ENCODE data around the gene TREML4. TPM values are rescaled to one million over a fixed set of nuclear protein-coding genes. Genes with fewer than 3 reads are reported as not detected.

TREML4 gene
- total and polyA plus RNA-seq, 2 of the 8 experiments (the other 6 are each of a cell fraction or from before 2014, with no cell fraction given) = not detected

DNA sequence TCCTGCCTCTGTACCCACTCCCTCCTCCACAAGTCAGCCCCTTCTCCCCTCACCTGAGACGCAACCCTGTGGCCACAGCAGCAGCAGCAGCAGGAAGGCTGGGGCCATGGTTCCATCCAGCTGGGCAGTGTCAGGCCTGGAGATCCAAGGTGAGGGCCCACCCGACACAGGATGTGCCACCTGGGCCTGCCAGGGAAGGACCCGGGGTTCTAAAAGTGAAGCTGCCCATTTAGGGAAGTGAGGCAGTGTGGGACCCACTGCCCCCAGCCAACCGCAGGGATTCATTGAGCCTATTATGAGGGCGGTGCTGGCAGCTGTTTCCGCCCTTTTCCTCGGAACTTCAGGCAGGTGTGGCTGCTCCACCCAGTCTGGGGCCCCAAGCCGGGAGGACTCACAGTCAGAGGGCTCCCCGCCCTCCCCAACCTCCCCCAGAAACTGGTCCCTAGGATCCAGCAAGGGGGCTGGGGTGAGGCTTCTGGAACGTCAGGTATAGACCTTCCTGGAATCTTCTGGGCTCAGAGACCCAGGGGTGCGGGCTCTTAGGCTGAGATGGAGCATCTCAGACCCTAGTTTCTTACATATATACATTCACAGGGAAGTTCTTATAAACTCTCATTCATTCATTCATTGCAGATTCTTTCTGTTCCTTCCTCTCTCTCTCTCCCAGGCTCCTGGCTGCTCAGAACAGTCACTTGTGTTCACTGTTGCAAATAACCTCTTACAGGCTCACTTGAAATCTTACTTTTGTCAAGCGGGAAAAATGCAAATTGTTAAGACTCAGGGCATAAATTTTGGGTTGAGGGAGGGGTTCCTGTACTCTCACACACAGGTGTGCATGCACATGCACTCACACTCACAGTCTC, 27.0 kb upstream of the TREML4 start, which contains the start of gene TREML2:
Gene TREML2, minus strand, starts transcription at position 249 of the 863 bp plus-strand sequence. Its CDS starts 141 bp downstream, at position 108.
- CTCF ChIA-PET (ENCODE audit: partially characterized antibody) = interaction anchor here (0.9 to 4.7 kb wide), 8 partner anchors 8 to 133 kb away, joined by 3 to 48 read pairs (median 4); no protein-coding TSS in a partner anchor
- Histone ChIP-seq H3K79me2 (ENCODE audit: control insufficient read depth in 1 of 2, insufficient read depth in 2 of 2, low read length in 2 of 2) (no peaks in the 10 kb centered on the region), H3K4ac (replicated peaks; ENCODE audit: insufficient read length, low read depth, low read length) (no peak within 1 kb of the TSS), H3K27ac (ENCODE audit: low read depth, low read length) (no peak within 1 kb of the TSS), H3K18ac (ENCODE audit: extremely low read depth, low read length) (no peak within 1 kb of the TSS), H4K5ac (ENCODE audit: insufficient read length, low read depth, low read length) (no peak within 1 kb of the TSS), H3K27me3 (replicated peaks in 1 of 4; ENCODE audit: control insufficient read depth in 3 of 4, extremely low read depth in 1 of 4, insufficient read depth in 3 of 4, low read length in 3 of 4) (no peaks in the 10 kb centered on the region; a peak in 1 of 7 replicates), H2BK120ac (replicated peaks; ENCODE audit: low read depth, low read length) (no peak within 1 kb of the TSS), H4K20me1 (replicated peaks in 1 of 2; ENCODE audit: control insufficient read depth in 1 of 2, insufficient read depth in 2 of 2, low read length in 2 of 2) (no peaks in the 10 kb centered on the region), H2AK5ac (ENCODE audit: low read depth, low read length) (no peak within 1 kb of the TSS), H3K9me3 (ENCODE audit: insufficient read depth in 2 of 2, low read depth in 1 of 2, low read length in 1 of 2) (no peaks in the 10 kb centered on the region), H2BK15ac (ENCODE audit: low read length) (no peak within 1 kb of the TSS; the same call in 1 of the 2 replicates), H3K4me2 (ENCODE audit: insufficient read depth in 1 of 2, low read depth in 2 of 2, low read length in 2 of 2) (no peak within 1 kb of the TSS), H4K8ac (ENCODE audit: extremely low read depth, insufficient read depth, low read length) (peak within 1 kb of the TSS; percentile 3; the same call in 1 of the 2 replicates), H3K4me1 (replicated peaks in 1 of 4; ENCODE audit: control insufficient read depth in 3 of 4, insufficient read depth in 4 of 4, low read length in 3 of 4) (peaks cover 0 to 7% (median 3%) of the 10 kb centered on the region in 4 experiments; a peak in 5 of 7 replicates), H3K56ac (replicated peaks; ENCODE audit: insufficient read length, low read depth, low read length) (no peak within 1 kb of the TSS), H3K14ac (ENCODE audit: insufficient read length) (no peak within 1 kb of the TSS), H4K91ac (replicated peaks; ENCODE audit: insufficient read length, low read length) (no peak within 1 kb of the TSS), H3K4me3 (ENCODE audit: extremely low read depth in 1 of 4, insufficient read depth in 2 of 4, low read depth in 3 of 4, low read length in 4 of 4) (no peak within 1 kb of the TSS), H3K9ac (replicated peaks in 1 of 4; ENCODE audit: extremely low read depth in 1 of 4, low read depth in 3 of 4, low read length in 3 of 4) (no peak within 1 kb of the TSS), H2BK20ac (ENCODE audit: low read length) (0 out of 2 replicates have a peak within 1 kb of the TSS, but pooled peaks have one; percentile 61), H3K23ac (ENCODE audit: insufficient read length) (no peak within 1 kb of the TSS), H2AFZ (ENCODE audit: low read length) (peak within 1 kb of the TSS; percentile 36; the same call in 1 of the 2 replicates), H3K79me1 (ENCODE audit: low read depth, low read length) (no peaks in the 10 kb centered on the region), H2BK12ac (ENCODE audit: low read depth, low read length) (peak within 1 kb of the TSS; percentile 55; the same call in 1 of the 2 replicates), H3K23me2 (ENCODE audit: low read depth, low read length) (no peaks in the 10 kb centered on the region), H2BK5ac (ENCODE audit: low read depth, low read length) (no peak within 1 kb of the TSS), H3K36me3 (ENCODE audit: control insufficient read depth in 2 of 4, insufficient read depth in 4 of 4, low read length in 3 of 4) (no peaks in the 10 kb centered on the region)
- POLR2A ChIA-PET (ENCODE audit: partially characterized antibody) = interaction anchor here (0.7 kb wide), 1 partner anchor 126 kb away, joined by 3 read pairs; no protein-coding TSS in a partner anchor
- DNase-seq (ENCODE audit: low read depth in 1 of 2, low spot score in 2 of 2) (peak in 1 of 2 experiments; percentile 43), FAIRE-seq (no peak)
- 80% methylated on average over 12 of the region's 12 CpGs; no CpG with 5 or more reads in 1 of the 2 experiments for WGBS, 2 experiments (ENCODE audit: extremely low coverage in 1 of 2, insufficient coverage in 1 of 2, insufficient read length in 1 of 2, insufficient replicate concordance in 2 of 2, low coverage in 1 of 2, low lambda C conversion rate in 2 of 2, missing lambda C conversion rate in 1 of 2)
- TF ChIP-seq POLR2AphosphoS5 (IDR thresholded peaks at IDR 0.05; ENCODE audit: low read depth, low read length) (no peak), JUN (IDR thresholded peaks at IDR 0.05; ENCODE audit: low read depth, low read length) (no peak), USF2 (IDR thresholded peaks at IDR 0.05; ENCODE audit: low read length) (no peak), BACH1 (IDR thresholded peaks at IDR 0.05; ENCODE audit: low read length) (no peak), SP2 (IDR thresholded peaks at IDR 0.05; ENCODE audit: low read length) (no peak), CHD2 (IDR thresholded peaks at IDR 0.05; ENCODE audit: low read length) (no peak), POLR2A (IDR thresholded peaks at IDR 0.05; ENCODE audit: control extremely low read depth in 1 of 2, low read depth in 2 of 2, low read length in 2 of 2) (no peak), HDAC2 (IDR thresholded peaks at IDR 0.05; ENCODE audit: borderline replicate concordance in 1 of 2, low read depth in 2 of 2, low read length in 2 of 2) (no peak), NANOG (IDR thresholded peaks at IDR 0.05; ENCODE audit: insufficient read depth, low read depth, low read length, poor library complexity, severe bottlenecking) (no peak), SIRT6 (IDR thresholded peaks at IDR 0.05; ENCODE audit: low read length) (no peak), ZNF274 (IDR thresholded peaks at IDR 0.05; ENCODE audit: borderline replicate concordance, extremely low read depth, low read length) (no peak)
